GM21737 (cell line): ENCODE measurements around the gene ATP11B.
"Not testable (repeated sequence)": the region's sequence is repeated elsewhere in the genome, so short reads cannot be mapped to it uniquely, and the experiment has no call there.

Source experiments
- ATAC-seq: cut with Tn5 transposase; IDR thresholded peaks from one replicate; pipeline ENCODE4 v1.9.1; 2021; ENCODE audit warnings: mild to moderate bottlenecking, moderate library complexity; ENCODE audit not compliant: unreplicated experiment

Gene ATP11B

DNA sequence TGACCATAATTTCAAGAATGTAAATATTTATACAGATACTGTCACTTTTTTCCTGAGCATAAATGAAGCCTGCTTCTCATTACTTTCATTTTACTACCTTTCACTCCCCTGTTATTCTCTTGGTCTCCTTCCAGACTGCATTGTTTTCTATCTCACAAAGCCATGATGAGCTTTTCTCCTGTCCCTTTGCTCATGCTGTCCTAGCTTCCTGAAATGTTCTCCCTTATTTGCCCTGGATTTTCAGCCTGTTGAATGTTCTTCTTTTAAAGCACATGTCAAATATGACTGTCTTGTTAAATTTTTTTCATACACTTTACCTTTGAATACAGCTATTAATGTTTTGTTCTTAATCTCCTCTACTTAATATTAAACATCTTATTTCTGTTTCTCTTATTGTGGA lies 31.7 kb downstream of the ATP11B start:
- ATAC-seq: no peak

DNA sequence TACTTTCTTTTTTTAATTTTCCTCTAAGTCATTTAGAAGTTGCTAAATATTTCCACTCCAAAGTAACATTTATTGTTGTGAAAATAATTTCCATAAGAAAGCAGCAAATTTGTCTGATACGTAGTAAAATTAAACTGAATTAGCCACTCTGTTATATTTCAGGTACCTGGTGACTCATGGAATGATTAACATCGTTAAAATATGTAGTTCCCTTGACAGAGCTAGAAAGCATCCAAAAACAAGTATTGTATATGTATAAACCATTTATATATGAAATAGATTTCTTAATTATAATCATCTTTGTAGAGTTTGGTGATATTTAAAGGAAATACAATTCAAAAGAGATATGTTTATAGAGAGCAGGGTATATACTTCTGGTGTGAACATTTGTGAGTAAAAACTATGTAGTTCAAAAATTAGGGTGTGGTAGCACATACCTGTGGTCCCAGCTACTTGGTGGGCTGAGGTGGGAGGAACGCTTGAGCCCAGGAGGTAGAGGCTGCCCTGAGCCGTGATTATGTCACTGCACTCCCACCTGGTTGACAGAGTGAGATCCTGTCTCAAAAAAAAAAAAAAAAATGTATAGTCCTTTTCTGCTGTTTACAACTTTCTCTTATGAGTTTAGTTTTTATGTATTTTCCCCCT lies 36.6 kb downstream of the ATP11B start:
- ATAC-seq: no peak

DNA sequence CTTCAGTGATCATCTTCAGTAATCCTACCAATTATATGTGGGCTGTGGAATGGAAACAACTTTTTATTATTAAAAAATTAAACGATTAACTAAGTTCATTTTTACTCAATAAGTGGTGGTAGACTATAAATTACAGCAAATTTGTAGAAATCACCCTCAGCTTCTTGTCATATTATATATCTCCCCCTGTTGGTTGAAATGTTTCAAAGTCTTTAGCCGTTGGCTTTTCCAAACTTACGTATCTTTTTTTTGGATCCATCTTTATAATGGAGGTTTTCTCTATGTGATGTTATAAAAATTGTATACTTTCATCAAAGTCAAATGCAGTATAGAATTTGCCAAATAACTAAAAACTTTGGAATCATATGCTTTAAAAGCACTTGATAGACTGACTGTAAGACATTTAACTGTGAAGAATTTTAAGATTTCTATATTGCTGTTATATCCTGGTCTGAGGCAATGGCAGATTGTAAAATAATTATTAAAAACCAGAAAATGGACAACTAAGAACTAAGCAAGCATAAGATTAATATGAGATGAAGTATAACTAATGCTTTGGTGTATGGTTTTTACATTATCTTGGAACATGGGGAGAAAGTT lies 44.7 kb downstream of the ATP11B start:
- ATAC-seq: no peak

DNA sequence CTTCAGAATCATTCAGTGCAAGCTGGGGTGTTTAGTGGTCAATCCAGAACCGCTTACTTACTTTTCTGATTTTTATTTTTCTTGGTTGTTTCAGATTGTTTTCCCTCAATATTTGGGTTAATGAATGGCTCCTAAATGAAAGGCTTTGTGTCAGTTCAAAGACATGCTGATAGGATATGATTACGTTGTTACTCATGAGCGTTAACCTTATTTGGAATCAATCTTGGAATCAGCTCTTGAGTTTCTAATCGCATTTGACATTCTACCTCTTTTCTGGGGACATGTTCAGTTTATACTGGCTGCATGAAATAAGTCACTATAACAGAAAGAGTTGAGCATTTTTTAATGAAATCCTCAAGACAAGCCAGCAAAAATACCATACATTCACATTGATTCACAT lies 50.2 kb downstream of the ATP11B start:
- ATAC-seq: no peak

DNA sequence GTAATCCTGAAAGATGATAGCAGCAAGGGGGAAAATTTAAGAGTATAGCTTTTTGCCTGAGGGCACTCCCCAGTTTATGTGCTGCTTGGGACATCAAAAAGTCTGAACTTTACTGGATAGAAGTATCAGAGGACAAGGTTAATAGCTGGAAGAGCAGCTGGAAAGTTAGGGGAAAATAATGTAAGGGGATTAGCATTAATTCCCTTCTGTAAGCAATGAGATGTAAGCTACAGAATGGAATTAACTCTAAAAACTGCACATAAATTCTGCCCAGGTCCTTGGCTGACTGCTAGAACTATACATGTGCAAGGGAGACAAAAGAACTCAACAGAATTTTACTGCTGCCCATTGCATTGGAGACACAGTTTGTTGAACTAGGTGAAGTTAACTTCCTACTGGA lies 55.6 kb downstream of the ATP11B start:
- ATAC-seq: no peak

DNA sequence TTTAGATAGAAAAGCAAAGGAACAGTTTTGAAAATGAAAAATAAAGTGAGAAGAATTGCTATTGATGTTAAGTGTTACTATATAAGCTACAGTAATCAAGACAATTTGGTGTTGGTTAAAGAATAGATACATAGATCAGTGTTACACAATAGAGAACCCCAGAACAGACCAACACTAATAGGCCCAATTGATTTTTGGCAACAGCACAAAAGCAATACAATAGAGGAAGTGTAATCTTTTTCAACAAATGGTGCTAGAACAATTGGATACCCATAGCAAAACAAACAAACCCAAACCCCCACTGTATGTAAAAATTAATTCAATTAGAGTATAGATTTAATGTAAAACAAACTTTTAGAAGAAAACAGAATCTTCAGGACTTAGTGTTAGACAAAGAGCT lies 61.8 kb downstream of the ATP11B start:
- no peak for ATAC-seq

DNA sequence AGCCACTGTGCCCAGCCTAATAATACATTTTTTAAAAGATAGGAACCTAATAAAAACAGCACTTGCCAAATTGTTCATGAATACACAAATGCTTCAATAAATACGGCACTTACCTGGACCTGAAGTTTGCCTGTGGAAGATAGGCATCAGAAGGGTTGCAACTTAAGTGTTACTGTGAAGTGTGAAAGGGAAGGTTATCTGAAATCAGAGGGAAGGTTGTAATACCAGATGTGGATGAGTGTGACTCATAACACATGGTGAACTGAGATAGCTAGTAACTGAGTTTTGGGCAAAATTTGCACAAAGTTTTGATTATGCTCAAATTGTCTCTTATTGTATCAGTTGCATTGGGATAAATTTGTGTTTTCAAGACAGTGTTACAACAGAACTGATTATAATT lies 68.0 kb downstream of the ATP11B start:
- no peak for ATAC-seq

DNA sequence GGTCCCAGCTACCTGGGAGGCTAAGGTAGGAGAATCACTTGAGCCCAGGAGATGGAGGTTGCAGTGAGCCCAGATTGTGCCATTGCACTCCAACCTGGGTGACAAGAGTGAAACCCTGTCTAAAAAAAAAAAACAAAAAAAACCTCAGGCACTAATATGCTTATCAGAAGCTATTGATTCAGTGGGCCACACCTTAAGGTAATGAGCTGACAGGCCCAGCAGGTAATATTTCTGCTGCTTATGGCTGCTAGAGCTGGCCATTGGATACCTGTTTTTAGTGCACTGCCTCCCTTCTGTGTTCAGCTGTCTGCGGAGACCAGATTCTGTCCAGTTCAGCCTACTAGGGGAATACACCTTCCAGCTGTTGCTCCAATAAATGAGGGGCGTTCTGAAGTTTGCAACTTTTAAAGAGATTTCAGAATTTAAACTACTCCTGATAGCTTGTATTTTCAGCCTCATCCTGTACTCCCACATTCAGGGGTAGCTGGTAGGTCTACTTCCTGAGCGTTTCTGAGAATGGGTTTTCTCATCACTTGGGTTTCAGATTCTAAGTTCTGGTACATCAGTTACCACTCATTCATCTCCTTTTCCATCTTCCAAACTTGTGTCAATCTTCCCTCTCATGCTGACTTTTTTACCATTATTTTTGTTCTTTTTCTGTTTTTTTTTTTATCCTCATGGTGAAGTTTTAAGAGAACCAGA lies 69.0 kb downstream of the ATP11B start:
- no peak for ATAC-seq

DNA sequence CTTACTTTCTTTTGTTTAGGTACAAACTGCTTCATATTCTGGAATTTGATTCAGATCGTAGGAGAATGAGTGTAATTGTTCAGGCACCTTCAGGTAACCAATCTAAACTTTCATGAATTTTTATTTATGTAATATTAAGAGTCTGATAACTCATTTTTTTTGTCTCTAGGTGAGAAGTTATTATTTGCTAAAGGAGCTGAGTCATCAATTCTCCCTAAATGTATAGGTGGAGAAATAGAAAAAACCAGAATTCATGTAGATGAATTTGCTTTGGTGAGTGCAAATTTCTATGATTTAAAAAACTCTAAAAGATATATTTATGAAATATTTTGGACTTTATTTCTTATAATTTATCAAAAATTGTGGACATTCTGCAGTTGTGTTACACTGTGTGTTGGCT lies 75.8 kb downstream of the ATP11B start:
- no peak for ATAC-seq

DNA sequence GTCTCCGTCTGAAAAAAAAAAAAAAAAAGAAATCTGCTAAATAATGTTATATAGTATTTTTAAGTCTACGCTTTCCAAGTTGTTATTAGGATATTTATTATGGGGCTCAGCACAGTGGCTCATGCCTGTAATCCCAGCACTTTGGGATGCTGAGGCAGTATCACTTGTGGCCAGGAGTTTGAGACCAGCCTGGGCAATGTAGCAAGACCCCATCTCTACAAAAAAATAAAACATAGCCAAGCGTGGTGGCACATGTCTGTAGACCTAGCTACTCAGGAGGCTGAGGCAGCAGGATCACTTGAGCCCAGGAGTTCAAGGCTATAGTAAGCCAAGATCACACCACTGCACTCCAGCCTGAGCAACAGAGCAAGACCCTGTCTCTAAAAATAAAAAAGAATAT lies 77.6 kb downstream of the ATP11B start:
- not testable (repeated sequence) for ATAC-seq

DNA sequence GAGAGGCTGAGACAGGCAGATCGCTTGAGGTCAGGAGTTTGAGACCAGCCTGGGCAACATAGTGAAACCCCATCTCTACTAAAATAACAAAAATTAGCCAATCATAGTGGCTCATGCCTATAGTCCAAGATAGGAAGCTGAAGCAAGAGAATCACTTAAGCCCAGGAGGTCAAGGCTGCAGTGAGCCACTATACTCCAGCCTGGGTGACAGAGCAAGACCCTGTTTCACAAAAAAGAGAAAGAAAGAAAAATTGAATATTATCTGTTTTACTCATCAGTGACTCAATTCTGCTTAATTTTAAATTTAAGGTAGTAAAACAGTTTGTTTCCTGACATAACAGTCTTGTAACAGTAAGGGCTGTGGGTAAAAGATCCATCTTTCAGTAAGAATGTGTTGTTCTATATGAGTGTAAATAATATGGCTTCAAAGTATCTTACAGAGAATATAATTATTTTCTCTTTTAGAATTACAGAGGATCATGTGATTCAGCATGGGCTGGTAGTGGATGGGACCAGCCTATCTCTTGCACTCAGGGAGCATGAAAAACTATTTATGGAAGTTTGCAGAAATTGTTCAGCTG lies 85.8 kb downstream of the ATP11B start:
- ATAC-seq: no peak

DNA sequence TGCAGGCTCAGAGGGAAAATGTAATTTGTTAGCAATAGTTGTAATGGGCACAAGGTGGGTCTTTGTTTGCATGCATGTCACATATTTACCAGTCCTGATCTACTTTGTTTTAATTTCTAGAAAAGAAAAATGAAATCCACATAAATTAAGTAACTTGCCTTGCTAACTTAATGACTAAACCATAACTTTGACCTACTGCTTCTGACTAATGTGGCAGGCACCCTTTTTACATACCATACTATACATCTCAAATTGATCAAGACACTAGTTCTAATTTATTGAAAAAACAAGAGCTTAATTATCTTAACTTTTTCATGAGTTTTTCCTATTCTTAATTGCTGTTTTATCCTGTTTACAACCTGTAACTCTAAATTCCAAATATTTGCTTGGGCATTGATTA lies 93.2 kb downstream of the ATP11B start:
- no peak for ATAC-seq

DNA sequence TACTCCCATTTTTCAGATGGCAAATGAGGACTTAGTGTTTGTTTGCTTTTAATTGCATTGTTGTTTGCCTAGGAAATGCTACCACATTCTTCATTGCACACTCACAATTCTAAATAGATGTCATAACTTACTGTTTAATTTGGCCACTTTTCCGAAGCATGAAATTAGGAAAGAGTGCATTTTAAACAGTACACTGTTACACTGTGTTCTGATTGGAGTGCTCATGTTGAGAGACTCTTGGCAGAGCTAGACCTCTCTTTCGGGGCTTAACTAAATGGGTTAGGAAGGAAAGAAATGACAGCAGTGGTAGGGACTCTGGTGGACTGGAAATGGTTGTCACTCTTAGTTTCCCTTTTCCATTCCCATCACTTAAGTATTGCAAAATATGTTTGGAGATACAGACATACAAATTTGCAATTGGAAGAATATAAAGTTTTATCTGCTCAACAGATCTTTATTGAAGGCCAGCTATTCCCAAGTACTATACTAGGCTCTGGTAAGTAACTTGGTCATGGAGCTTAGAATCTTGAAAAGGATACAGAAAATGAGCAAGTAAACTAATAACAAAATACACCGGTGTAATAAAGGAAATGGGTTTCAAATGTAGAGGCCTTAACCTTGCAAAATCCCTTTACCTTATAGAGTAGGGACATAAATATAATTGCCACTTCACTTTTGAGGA lies 96.8 kb downstream of the ATP11B start:
- ATAC-seq: no peak

DNA sequence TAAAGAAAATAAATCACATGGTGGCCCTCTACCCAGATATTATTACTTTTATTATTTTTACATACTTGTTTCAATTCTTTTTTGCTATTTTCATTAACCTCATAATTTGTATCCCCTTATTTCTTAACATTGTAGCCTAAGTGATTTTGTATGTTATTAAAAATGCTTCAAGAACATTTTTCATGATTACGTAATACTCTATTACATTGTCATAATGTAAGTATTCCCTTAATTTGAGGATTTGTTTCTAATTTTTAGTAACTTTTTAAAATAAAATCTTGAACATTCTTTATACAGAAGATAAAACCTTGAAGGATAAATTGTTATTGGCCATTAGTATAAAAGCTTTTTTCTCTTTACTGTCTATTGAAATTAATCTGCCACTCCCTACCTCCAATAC lies 98.1 kb downstream of the ATP11B start:
- no peak for ATAC-seq

DNA sequence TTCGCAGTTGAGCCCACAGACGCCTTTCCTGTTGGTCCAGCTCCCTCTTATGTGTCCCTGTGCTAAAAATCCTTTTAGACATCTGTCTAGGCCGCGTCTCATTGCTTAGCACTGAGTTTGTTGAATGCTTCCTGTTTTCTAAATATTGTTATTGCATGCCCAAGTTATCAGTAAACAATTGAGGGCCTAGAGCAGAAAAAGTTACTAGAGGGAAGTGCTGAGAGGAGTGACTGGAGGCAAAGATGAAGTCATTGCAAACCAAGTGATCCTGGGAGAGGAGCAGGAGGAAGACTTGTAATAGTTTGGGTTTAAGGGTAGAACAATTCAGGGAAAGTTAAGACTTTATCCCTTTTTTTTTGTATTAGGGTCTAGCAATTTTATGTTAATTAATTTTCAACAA lies 98.9 kb downstream of the ATP11B start:
- no peak for ATAC-seq

DNA sequence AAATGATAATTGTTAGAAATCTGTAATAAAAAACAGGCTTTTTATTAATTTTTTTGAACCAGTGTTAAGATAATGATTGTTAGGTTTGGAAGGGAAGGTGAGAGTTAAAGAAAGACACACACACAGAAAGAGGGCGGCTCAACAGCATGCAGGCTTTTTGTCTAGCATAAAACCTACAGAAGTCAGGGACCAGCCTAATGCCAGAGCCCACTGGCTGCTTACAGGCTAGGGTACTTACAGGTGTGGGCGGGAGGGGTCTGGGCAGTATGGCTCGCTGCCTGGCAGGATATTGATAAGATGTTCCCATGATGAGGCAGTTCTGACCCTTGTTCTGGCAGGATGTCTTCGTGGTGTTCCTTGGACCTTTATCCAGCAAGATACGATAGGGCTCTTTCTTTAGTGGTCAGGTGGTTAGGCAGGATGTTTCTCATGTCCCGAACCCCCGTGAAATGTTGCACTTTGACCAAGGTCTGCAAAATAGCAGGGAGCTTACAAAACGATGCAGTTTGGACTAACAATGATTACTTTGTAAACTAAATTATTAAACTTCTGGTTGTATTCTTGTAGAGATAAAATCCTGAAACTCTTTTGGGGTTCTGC lies 102.3 kb downstream of the ATP11B start:
- ATAC-seq: no peak

DNA sequence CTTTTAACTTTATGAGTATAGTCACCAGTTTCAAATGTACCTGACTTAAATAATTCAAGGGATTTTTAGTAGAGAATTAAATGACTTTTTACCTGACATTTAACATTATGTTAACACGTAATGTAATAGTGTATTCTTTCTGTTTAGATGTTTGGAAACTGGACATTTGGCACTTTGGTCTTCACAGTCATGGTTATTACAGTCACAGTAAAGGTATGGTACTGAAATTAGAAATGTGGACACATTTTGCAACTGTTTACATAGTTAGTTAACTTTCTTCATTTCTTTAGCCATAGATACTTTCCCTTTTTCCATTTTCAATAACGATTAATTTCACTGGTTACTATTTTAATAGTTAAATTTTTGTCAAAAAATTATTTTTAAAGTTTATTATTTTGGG lies 103.2 kb downstream of the ATP11B start:
- ATAC-seq: no peak

DNA sequence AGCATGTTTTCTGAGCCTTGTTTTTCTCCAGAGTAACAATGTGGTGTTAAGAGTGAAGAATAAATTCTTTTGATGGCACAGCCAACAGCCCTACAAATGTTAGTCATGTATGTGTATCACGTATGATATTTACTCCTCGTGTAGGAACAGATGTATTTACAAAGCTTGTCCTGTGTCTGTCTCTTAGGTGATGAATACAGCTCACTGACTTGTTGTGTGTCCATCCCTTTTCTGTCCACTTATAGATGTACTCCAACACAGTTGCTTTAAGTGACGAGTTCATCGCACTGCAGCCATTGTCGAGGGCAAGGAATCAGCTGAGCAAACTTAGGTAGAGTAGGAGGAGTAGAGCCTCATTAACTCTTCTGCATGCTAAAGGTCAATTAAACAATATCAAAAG lies 108.9 kb downstream of the ATP11B start:
- no peak for ATAC-seq

DNA sequence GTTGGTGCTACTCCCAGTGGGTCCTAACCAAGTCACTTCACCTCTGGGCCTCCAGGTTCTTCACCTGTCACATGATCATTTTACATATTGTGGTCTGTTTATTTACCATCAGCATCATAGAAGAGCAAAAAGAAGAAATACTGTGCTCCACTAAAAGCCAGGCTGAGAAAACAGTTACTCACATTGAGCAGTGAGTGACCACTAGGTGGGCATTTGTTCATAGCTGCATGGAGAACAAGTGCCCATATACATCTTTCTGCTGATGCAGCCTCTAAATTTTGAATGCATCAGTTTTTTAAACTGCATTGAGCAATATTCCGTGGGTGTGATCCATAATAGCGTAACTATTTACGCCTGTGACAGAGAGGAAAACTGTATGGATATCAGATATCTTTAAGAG lies 110.9 kb downstream of the ATP11B start:
- no peak for ATAC-seq

DNA sequence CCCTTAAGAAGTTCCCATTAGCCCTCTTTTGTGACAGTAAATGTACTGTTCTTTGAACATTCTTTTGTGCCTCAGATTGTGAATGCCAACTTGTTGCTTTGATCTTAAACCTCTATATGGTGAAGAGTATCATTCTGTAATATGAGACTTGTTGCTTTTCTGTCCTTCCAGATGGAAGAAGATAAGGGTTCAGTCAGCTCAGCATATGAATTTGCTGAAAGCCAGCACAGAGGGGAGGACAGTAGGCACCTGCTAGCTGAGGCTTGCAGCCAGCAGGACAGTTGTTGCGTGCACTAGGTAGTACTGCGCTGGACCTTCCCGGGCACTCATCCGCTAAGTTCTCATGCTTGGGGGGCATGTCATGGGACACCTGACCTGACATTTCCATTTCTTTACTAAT lies 112.3 kb downstream of the ATP11B start:
- ATAC-seq: no peak

DNA sequence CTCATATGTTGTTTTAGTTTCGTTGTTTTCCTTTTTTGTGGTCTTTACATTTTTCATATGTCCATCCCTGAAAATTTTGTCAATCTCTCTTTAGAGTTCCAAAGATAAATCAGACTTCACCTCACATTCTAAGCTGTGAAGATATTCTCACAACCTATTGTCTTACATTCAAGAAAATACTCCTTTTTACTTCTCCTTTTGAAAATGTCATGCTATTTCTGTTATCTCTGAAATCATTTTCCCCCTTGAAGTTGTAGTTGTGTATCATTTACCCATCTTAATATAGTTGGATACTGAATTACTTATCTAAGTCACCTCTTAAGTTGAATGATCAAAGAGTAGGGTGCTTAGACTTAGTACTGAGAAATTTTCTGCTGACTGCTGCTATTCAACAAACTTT lies 112.7 kb downstream of the ATP11B start:
- ATAC-seq: no peak
